Measurements from ENCODE around the gene APBA1.

DNA sequence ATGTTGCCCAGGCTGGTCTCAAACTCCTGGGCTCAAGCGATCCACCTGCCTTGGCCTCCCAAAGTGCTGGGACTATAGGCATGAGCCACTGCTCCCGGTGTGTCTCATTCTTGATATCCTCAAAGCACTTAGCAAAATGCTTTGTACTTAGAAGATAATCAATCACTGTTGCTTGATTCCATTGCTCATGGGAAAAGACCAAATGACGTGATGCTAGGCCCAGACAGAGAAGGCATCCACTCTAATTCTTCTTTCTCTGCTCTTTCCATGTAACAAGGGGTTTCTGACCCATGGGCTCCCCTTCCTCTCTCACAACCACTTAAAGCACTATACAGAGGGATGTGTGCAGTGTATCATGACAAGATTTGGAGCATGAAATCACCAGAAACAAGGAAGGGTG, 83.0 kb downstream of the APBA1 start:
- no peak for TF ChIP-seq CREB1 (IDR thresholded peaks at IDR 0.05)
- no peak for TF ChIP-seq POLR2A (IDR thresholded peaks at IDR 0.05; ENCODE audit: control extremely low read depth in 1 of 2, low read depth in 2 of 2, low read length in 2 of 2)
- no peak for TF ChIP-seq FOSL1 (IDR thresholded peaks at IDR 0.05; ENCODE audit: insufficient read depth, low read depth, low read length)
- no peak for TF ChIP-seq BCL11A (IDR thresholded peaks at IDR 0.05; ENCODE audit: low read depth in 2 of 2, low read length in 2 of 2)
- no peak for TF ChIP-seq NRF1 (IDR thresholded peaks at IDR 0.05; ENCODE audit: low read depth, low read length)
- TF ChIP-seq CTCF (IDR thresholded peaks at IDR 0.05; ENCODE audit: control extremely low read depth in 1 of 3, insufficient read depth in 1 of 3, low read depth in 1 of 3, low read length in 3 of 3) = no peak
- no peak for TF ChIP-seq SP2 (IDR thresholded peaks at IDR 0.05; ENCODE audit: low read length)
- no peak for TF ChIP-seq TAF1 (IDR thresholded peaks at IDR 0.05; ENCODE audit: low read depth, low read length)

Measured in H1 (cell line).